Measurements from ENCODE around the gene APBB2. TPM values are rescaled to one million over a fixed set of nuclear protein-coding genes. Genes with fewer than 3 reads are reported as not detected.

Gene APBB2
- total RNA-seq, 1 experiment from 2014 or later = 34.4 TPM

GRCh38 chr4:41142376-41143310, 71.7 kb downstream of the APBB2 start:
- no peak for DNase-seq (ENCODE audit: extremely low read depth, low read depth)

DNA sequence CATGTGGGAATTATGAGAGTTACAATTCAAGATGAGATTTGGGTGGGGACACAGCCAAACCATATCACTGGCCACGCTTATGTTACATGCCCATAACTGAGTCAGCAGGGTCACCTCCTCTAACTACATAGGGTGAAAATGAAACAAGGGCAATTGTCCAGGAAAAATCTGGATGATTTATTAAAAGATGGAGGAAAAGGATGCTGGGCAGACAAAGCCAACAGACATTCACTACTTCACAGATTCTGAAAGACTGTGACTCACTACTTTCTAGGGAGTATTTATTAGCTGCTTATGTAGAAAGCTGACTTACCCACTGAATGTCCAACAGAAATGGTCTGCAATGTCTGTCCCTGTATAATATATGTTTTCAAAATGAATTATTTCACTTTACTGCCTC, 72.4 kb downstream of the APBB2 start:
- no peak for DNase-seq (ENCODE audit: extremely low read depth, low read depth)

DNA sequence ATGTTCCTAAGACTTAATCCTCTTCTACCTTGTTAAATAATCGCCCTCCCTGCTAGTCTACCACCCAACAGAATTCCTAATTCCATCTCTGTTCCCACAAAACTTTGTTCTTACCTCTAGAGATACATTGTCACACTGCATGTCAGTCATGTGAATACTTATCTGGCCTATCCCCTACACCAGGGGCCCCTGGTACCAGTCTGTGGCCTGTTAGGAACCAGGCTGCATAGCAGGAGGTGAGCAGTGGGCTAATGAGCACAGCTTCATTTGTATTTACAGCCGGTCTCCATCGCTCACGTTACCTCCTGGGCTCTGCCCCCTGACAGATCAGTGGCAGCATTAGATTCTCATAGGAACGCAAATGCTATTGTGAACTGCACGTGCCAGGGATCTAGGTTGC, 73.9 kb downstream of the APBB2 start:
- no peak for DNase-seq (ENCODE audit: extremely low read depth, low read depth)

DNA sequence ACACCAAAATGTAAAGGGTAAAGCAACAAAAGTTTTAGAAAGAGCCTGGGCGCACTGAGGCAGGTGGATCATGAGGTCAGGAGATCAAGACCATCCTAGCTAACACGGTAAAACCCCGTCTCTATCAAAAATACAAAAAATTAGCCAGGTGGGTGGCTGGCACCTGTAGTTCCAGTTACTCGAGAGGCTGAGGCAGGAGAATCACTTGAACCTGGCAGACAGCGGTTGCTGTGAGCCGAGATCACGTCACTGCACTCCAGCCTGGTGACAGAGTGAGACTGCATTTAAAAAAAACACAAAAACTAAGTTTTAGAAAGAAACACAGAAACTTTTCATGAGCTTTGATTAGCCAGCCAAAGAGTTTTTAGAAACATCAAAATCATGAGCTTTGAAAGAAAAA, 76.5 kb downstream of the APBB2 start:
- no peak for DNase-seq (ENCODE audit: extremely low read depth, low read depth)

- no peak for DNase-seq (ENCODE audit: extremely low read depth, low read depth)
Measured at GRCh38 chr4:41136456-41136855, 77.9 kb downstream of the APBB2 start.

DNA sequence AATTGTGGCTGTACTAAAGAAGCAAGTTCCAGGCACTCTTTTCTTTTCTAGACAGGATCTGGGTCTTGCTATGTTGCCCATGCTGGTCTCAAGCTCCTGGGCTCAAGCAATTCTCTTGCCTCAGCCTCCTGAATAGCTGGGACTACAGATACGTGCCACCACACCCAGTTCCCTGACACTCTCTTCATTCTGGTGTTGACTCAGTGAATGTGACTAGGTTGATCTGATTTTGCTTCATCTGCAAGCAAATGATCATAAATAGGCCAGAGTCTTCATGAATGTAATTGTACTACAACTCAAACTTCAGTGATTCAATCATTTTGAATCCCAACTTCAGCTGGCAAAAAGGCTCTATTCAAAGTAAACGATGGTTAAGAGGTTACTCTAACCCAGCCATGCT, 78.5 kb downstream of the APBB2 start:
- no peak for DNase-seq (ENCODE audit: extremely low read depth, low read depth)

DNA sequence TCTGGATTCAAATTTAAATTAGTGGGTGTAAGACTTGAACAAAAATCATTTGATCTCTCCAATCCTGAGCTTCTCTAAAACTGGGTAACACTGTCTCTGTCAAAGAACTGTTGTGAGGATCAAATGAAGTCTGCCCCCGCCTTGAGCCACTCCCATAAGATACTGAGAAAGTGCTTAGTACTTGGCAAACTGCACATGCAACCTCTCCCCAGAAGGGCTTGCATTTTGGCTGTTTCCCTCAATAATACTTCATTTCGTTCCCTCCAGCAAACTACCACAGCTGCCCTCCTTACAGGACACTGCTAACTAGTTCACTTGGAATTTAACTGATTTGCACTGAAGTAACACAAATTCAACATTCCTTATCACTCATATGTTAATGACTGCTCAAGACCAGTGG, 79.8 kb downstream of the APBB2 start:
- DNase-seq (ENCODE audit: extremely low read depth, low read depth) = no peak

DNA sequence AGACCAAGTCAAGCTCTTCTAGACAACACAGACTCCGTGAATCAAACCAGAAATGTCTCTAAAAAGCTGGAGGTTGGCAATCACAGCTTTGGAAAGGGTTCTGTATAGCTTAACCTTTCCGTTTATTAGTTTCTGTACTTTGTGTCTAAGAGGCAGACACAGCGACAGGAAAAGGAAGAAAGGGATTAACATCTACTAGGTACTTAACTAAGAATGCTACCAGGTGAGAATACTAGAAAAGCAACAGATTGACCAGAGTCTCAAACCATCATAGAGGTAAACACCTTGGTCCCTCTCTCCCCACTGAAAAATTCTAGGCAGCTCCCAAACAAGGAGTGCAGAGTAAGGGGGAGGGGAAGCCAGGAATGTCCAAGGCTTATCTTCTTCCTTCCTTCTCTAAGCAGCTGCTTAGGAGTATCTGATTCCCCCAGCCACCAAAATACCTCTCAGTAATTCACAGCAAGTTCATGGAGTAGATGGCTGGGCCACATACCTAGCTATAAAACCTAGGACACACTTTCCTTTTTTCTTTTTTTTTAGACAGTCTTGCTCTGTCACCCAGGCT, 80.8 kb downstream of the APBB2 start:
- no peak for DNase-seq (ENCODE audit: extremely low read depth, low read depth)

DNA sequence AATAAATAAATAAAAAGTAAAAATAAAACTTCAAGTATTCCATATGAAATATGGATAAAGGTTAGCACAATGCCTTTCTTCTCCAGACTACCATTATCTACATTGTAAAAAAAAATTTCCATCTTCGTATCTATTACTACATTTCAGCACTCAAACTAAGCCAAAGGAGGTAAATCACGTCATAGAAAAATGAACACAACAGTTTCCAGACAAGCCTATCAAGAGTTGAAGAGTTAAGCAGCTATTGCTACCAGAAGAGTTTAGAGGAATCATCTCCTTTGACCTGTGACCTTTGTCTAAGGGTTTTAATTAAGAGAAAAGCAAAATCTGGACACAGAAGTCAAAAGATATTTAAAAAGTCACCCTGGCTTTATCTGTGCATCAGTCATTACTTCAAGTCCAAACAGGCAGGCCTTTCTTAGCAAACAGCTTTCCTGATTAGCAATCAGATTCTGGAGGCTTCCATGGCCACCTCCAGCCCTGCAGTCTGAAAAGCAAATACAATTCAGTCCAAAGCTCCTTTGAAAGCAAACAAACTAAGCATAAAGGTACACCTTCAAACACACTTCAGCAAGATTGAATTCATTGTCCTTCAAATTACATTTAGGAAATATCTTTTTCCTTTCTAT, 82.2 kb downstream of the APBB2 start:
- DNase-seq (ENCODE audit: extremely low read depth, low read depth) = no peak

DNA sequence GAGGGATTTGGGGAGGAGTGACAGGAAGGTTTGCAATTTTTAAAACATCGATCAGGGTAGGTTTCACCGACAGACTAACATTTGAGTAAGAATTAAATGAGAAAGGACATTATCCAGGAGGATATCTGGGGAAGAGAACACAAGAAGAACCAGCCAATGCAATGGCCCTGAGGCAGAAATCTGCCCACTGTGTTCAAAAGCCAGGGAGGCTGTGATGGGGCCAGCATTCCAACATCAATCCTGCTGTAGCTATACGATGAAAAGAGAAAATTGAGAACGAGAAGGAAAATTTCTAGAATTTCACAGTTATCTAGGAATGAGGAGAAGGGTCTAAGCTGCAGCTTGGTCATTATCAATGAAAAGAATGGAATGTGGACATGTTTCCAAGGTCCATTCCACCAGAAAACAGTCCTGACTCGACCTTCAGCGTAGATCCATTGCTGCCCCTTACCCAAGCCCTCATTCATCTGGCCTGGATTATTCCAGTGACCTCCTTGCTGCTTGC, 84.4 kb downstream of the APBB2 start:
- DNase-seq (ENCODE audit: extremely low read depth, low read depth) = no peak

GRCh38 chr4:41129128-41129754, 85.1 kb downstream of the APBB2 start:
- no peak for DNase-seq (ENCODE audit: extremely low read depth, low read depth)

- DNase-seq (ENCODE audit: extremely low read depth, low read depth) = no peak
Measured at GRCh38 chr4:41125558-41126311, 88.6 kb downstream of the APBB2 start.

DNA sequence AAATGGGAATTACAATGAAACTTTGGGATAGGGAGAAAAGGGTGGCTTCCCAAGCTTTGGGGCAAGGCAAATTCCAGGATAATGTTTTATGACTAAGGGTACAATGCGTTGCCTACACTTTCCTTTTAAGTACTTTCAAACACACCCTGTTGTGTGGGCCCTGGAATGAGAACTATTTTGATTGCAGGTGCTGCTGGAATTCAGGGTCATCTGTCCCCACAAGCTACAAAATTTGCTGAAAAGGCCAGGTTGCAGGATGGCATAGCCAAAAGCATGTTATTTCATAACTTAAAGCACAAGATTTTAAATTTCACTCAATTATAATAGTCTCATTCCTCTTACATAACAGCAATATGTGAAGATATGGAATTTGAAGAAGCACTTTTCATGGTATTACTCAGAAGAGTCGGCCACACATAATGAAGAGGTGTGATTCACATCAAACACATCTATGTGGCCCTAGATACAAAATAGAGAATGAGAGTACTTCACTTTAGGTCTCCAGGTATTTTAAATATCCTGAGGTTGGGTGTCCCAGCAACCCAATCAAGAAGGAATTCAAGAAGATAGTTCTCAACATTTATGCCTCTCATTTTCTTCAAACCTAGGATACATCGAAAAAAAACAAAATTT, 89.3 kb downstream of the APBB2 start:
- no peak for DNase-seq (ENCODE audit: extremely low read depth, low read depth)

- no peak for DNase-seq (ENCODE audit: extremely low read depth, low read depth)
Measured at GRCh38 chr4:41122775-41123174, 91.6 kb downstream of the APBB2 start.

DNA sequence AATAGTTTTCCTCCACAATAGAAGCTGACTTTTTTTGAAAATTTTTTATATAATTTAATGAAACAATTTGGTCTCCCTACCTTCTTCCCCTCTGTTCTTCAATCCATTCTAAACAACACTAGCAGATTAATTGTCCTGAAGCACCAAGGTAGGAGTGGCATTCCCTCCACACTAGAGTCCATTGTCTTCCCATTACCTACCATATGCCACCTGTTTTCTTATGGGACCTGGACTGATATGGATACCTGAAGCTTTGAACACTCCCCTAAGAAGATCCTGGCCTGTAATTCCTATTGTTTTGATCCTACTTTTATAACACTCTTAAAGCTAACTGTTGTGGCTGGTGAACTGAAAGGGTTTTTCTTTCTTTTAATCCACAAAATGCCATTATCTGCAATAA, 92.0 kb downstream of the APBB2 start:
- DNase-seq (ENCODE audit: extremely low read depth, low read depth) = no peak

GRCh38 chr4:41121906-41122305, 92.4 kb downstream of the APBB2 start:
- DNase-seq (ENCODE audit: extremely low read depth, low read depth) = no peak

GRCh38 chr4:41120297-41121217, 93.8 kb downstream of the APBB2 start:
- no peak for DNase-seq (ENCODE audit: extremely low read depth, low read depth)

- DNase-seq (ENCODE audit: extremely low read depth, low read depth) = no peak
Measured at GRCh38 chr4:41119867-41120295, 94.5 kb downstream of the APBB2 start.

DNA sequence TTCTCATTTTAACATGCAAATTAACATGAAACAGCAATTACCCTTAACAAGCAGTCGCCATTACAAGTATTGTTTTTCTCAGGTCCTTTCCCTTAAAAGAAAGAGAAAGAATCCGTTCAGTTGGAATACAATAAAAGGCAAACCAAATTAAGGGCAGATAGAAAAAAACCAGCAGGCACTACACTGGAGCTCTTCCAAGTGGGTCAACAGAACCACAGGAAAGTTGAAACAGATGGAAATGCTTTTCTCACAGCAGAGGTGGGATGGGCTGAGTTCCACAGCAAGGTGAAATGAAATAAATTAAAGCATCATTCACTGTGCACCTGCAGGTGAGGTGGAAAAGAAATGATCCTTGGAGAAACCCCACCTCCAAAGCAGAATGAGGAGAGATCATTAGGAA, 102.6 kb downstream of the APBB2 start:
- DNase-seq (ENCODE audit: extremely low read depth, low read depth) = no peak
